GOT3 (cell line): ENCODE results near the gene FOXJ1.

Experiments used
- DNase-seq: peaks from one replicate; lab custom pipeline; 2025; ENCODE audit warnings: mixed read lengths; lab: John Stamatoyannopoulos, UW

Gene FOXJ1

DNA sequence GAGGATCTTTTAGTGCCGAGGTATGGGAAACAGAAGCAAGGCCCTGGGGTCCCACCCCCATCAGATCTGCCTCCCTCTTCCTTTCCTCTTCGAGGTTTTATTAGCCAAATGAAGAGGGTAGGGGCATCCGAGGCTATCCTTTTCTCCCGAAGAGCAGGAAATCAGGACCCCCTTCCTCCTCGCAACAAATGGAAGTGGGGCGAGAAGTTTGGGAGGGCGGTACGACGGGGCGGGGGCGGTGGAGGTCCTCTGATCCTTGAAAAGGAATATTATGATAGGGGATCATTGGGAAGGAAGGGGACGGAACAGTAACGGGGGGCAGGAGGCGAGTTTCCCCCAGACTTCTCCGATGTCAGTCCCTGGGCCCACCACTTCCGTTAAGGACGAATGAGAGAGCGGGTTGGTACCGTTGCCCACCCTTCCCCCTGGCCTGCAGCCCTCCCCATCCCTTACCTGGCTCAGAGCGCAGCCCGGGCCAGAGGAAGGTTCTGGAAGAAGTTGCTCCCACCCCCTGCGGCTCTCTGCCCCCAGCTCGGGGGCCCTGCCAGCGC is 309 bp downstream of the FOXJ1 start:
- no peak for DNase-seq

DNA sequence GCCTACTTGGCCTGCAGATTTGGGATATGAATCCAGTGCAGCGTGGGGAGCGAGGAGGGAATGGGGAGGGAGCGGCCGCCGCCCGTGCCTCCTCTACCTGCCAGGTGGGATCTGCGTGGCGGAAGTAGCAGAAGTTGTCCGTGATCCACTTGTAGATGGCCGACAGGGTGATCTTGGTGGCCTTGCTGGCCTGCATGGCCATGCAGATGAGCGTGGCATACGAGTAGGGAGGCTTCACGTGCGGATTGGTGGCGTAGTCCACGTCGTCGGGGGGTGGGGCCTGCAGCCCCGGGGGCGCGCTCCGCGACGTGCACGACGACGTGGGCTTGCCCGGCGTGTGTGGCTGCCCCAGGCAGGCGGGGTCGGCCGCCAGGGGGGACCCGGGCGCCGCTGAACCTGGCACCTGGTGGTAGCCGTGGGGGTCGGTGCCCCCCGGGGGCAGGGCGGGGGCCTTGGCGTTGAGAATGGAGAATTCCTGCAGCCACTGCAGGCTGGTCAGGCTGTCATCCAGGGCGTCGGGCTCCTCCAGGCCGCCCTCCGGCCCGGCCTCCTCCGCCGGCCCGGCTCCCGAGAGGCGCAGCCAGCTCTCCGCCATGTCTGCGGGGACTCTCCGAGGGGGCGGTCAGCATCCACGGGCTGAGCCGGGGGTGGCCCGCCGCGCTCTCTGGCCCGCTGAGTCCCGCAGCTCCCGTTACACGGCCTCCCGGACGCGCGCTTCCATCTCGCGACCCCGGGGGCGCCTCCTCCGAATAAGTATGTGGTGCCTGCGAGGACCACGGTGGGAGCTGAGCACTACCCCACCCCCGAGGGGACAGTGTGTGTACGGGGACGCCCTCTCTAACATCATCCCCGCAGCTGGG is 1.0 kb downstream of the FOXJ1 start:
- no peak for DNase-seq

DNA sequence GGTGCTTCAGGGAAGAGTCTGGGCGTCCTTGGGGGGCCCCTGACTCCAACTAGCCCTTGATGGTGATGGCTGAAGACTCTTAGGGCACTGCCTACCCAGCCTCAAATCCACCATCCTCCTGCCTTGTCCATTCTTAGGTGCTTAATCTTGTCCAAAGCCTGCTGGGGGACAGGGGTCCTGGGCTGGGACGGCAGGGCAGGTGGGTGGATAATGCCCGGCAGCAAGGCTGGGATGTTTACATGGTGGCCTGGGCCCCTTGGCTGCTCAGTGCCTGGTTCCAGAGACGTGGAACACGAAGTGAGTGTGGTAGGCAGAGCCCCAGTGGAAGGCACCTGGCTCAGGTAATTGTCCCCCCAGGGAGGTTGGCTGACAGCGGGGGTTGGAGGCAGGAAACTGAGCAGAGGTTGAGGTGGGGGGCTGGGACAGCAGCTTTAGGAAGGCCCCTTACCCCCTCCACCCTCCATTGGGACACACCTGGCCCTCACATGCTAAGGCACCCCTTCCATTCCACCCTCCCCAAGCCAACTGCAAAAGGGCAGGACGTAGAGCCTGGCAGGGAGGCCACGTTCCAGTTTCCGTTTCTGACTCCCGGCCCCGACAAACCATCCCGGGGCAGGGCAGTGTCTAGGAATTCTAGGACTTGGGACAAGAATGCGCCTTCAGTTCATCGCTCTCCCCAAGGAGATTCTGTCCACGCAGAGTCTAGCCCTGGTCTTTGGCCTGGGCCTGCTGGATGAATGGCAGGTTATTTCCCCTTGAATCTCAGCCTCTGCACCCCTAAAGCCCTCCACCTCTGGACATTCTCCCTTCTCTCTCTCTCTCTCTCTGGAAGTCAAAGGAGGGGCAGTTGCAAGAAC is 1.9 kb downstream of the FOXJ1 start:
- DNase-seq: no peak

DNA sequence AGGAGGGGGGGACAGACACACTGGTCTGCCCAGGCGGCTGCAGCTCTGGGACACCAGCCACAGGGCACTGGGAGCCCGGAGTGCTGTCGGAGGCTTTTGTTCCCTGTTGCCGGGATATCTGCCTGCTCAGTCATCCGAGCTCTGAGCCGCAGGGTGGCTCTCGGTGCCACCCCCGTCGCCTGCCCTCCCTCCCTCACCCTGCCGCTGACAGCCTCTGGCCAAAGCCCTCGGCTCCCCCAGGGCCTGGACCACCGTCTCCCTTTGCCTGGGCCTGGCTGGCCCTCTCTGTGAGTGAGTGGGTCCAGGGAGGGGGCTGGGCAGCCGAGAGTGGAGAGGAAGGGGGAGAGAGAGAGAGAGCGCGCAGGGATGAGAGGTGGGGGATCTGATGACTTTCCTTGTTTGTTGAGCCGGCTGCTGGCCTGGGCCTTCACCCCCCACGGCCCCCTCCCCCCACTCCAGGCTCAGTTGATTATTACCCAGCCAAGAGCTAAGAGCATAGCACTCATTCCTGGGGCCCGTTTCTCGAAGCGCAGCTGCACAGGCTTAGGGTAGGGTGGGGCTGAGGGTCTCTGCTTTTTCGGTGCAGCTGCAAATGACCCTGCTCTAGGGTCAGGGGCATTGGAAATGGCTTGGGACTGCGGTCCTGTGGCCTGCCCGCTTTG is 2.7 kb downstream of the FOXJ1 start:
- no peak for DNase-seq

DNA sequence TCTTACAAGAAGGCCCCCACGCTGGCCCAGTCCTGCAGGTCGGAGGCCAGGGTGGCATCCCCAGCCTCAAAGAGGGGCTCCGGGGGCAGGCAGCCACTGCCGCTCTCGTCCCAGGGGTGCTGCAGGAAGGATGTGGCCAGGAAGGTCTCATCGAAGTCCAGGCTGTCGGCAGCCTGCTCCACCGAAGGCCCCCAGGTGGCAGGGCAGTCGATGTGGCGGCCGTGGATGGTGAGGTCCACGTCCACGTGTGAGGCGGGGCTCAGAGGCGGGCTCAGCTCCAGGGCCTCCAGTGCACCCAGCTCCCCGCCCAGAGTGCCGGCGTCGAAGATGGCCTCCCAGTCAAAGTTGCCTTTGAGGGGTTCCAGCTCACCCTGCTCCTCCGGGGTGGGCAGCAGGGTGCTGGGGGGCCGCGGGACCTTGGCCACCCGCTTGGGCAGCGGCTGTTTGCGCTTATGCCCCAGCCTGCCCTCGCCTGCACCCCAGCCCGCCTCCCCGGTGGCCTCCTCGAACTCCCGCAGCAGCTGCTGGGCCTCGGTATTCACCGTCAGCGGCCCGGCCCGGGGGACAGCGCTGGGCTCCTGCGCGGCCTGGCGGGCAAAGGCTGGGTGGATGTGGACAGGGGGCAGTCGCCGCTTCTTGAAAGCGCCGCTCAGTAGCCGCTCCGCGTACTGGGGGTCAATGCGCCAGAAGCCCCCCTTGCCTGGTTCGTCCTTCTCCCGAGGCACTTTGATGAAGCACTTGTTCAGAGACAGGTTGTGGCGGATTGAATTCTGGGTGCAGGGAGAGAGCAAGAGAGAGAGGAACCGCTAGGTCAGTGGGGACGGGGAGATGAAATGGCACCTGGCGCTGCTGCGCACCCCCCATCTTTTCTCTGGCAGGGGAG is 3.5 kb downstream of the FOXJ1 start:
- DNase-seq: no peak

DNA sequence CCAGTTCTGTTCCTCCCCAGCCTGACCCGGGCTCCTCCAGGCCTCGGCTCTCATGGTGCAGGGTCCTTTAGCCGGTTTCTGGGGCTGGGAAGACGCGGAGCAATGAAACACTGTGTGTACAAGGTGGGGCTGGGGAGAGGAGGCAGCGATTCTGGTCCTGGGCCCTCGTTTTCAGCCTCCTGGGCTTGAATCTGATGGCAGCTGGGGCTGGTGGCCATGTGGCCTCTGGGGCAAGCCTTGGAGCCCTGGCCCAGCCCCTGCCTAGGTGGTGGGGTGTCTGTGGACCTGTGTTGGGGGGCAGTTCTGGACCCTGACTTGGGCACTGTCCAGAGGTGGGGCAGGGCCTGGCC is 4.1 kb downstream of the FOXJ1 start:
- no peak for DNase-seq

DNA sequence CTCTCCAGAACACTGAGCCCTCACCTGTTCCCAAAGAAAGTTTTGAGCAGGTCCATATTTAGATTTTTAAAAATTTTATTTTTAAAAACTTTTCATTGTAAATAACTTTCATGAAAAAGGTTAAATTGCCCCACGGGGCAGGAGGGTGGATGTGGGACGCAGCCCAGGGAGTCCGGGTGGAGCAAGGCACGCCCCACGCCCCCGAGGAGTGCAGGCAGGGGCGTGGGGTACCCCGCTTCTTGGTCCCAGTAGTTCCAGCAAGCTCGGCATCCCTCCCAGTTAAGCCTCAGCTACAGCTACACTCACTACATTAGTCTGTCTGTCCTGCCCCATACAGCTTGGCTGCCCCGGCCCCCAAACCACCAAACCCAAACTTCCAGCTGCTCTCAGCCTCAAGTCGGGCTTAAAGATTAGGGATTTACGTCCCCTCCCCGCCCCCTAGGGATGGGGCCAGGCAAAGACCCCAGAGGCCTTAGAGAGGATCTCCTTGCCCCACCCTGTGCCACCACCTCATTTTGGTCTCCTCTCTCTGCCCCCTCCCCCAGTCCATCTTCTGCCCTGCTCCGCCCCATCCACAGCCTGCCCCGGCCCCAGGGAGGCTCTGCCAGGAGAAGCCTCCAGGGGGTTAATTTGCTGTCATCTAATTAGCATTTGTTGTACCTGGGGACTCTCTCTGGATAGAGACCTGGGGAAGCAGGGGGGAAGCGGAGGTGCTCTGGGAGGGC is 4.6 kb downstream of the FOXJ1 start:
- no peak for DNase-seq

DNA sequence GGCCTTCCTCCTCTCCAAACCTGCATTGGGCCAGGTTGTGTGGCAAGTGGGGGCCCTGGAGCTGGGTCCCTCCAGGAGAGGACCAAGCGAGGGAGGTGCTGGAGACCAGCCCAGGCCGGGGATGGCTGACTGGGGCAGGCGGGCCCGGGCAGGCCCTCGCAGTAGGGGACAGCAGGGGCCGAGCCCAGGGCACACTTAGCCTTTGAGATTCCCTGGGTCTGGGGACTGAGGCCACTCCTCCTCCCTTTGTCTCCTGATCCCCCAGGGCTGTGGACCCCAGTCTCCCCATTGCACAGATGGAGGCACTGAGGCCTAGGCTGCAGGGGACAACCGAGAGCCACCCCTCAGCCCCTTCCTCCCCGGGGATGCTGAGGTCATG is 5.2 kb downstream of the FOXJ1 start:
- DNase-seq: no peak

DNA sequence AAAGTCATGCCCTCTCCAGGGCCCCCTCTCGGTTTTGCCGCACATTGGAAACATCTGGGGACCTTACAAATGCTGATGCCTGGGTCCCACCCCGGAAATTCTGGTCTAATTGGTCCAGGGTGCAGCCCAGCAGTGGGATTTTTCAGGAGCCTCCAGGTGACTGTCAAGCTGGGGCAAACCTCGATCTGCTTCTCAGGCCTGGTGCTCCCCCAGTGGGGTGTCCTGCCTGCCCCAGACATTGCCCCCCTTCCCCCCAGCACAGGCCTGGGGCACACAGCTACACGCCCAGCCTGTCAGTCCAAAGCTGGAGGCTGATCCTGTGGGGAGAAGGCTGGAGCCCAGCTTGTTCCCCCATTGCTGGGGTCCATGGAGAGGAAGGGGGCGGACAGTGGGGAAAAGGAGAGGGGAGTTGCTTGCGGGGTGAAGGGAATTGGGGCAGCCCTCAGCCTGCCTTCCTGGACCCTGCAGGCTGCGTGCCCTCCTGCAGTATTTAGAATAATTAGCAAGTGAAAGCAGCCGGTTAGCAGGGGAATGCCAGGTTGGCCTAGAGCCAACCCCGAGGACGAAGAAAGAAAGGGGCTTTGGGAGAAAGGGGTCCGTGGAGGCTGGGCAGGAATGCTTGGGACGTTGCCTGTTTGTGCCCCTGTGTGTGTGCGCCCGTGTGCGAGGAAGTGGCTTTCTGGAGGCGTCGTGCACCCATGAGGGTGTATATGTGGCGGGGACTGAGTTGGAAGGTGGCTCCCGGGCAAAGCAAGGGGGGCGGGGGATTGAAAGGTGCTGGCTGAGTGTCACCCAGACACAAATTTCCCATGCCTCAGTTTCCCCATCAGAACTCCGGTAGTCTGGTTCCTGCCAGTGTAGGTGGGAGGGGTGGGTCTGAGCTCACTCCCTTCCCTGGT is 5.9 kb downstream of the FOXJ1 start:
- no peak for DNase-seq

DNA sequence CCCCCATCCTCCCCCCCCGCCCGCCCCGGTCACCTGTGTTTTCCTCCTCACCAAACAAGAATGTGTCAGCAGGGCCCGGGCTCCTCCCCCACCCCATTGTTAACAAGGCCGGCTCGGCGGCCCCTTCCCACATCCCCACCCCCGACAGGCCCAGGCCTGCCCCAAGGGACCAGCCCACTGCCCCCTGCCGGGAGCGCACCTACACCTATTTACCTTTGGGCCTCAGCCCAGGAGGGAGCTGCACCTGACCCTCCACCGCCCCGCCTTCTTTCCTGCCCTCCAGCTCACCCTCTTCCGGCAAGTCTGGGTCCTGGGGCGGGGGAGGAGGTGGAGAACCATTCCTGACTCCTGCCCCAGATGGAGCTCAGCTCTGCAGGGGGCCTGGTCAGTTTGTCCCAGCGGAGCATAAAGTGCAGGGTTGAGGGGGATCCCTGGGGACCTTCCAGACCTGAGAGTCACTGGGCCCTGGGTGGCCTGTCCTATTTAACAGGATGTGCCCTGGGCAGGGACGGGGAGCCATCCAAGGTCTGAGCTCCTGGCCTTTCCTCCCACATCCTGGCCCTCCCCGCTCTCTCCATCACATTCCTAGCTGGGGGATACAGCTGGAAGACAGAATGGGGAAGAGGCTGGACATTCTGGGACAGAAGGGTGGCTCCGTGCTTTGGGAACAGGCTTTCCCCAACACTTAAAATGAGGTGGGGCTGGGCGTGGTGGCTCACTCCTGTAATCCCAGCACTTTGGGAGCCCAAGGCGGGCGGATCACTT is 8.3 kb downstream of the FOXJ1 start:
- no peak for DNase-seq

DNA sequence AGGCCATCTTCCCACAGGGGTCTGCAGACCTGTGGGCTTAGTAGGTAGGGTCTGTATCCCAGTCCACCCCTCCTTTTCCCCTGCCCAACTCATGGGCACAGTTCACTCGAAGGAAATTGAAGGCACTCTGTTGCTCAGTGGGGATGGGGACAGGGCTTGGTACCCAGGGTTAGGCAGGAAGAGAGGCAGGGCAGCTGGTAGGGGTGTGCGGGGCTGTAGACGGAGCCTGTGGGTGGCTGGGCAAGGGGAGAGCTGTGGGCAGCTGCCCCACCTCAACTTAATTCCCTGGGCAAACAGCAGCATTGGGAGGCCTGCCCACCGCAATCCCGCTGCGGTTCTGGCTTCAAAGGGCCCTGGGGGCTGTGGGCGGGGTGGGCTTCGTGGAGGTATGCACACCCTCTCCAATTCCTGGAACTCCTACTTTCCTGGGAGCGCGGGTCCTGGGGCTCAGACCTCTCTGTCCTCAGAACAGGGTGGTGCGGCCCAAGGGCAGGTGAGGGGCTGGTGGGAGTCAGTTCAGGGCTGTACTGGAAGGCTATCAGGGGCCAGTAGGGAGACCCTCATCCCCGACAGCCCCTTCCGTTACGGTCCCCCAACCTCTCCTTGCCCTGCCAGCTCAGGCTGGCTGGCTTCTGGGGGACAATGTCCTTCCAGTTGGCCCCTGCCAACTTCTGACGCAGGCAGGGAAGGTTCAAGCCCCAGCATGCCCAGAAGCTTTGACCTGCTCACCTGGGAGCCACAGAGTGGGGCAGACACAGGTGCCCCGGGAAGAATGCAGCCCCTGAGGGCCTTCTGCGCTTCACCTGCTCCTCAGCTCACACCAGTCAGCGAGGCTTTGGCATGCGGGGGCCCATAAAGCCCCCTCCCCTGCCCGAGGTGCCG is 9.1 kb downstream of the FOXJ1 start:
- no peak for DNase-seq

DNA sequence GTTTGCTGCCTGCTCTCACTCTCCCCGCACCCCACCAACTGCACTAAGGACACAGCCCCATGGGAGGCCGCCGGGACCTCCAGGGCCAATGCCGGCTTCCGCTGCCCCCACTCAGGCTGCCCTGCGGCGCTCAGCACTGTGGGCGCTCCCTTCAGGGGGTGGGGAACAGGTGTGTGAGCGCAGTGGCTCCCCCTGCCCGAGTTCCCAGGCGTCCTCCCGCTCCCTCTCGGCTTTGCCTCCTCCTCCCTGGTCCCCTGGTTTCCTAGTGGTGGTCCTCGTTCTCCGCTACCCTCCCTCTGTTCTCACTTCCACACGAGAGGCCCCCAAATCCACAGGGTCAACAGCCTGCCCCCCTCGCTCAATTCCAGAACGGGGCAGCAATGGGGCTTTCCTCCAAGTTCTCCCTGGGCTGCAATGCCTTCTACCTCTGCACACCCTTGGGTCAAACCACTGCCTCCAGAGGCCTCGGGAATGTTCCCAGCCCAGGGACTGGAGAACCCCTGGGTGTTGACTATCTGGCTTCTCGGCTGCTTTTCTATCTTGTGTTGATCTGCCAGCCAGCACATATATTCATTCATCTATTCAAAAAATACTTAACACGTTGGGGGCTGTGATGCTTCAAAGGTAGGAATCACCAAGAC is 9.9 kb downstream of the FOXJ1 start:
- DNase-seq: no peak

DNA sequence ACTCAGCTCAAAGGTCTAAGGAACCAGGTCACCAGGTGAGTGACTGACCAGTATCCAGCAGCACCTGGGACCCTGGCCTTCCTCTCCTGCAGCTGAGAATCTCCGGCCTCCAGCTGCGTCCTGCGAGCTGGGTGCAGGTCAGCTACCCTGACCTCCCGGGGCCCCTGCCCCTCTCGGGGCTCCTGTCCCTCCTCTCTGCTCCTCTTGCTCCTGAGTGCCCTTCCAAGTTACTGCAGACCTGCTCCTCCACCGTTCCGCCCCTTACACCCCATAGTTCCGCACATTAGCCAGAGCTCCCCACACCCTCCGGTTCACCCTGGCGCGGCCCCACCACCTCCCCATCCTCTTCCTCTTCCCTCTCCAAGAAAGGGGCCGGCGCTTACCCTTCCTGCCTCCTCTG is 10.6 kb downstream of the FOXJ1 start:
- DNase-seq: no peak

DNA sequence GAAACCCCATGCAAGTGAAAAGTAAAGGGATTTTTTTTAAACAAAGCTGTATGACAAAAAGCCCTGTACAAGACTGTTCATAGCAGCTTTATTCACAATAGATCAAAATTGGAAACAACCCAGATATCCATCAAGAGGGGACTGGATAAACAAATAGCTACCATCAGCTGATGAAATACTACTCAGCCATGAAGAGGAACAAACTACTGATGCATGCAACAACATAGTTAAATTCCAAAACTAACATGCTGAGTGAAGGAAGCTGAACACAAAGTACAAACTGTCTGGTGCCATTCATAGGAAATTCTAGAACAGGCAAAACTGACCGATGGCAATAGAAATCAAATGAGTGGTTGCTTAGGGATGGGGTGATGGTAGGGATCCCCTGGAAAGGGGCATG is 15.1 kb downstream of the FOXJ1 start:
- DNase-seq: no peak

DNA sequence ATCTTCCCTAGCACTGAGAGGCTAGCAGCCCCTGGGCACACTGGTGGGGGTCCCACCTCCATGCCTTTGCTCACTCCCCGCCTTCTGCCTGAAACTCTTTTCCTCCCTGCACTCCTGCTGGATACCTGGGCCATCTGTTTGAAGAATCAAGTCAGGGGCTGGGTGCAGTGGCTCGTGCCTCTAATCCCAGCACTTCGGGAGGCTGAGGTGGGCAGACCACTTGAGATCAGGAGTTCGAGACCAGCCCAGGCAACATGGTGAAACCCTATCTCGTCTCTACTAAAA is 15.7 kb downstream of the FOXJ1 start:
- no peak for DNase-seq

DNA sequence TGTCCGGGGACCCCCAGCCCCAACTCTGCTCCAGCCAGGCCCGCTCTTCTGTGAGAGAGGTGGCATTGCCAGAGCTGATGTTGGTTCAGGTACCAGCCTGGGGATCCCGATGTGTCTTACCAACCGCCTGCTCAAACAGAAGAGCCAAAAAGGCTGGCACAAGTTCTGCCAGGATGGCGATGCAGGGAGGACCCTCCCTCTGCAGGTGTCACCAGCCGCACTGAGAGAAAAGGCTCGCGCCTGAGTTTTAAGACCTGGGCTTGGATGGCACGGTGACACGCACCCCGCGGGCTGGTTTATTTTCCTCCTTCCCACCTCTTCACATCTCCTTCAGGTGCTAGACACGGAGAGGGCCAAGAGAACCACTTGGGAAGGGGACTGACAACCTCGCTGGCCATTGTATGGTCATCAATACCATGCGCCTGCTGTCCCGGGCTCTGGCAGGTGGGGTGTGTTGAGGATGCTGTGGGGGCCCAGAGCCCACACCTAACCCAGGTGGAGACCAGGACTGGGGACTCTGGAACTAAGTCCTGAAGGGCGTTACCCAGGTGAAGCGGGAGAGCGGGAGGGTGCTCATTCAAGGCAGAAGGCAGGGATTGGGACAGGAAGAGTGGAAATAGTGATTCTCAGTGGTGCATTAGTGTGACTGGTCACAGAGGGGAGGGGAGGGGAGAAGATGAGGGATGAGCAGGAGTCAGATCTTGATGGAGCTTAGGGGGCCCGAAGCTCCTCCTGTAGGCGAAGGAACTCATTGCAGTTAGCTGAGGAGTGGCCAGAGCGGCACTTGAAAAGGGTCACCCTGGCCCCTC is 16.3 kb downstream of the FOXJ1 start:
- DNase-seq: no peak
